ENCODE results near the gene MID1.

Gene MID1

GRCh38 chrX:10529344-10529743 lies 91.0 kb downstream of the MID1 start:
- peak in 1 of 2 experiments; percentile 43 for DNase-seq (ENCODE audit: low read depth in 2 of 2)

DNA sequence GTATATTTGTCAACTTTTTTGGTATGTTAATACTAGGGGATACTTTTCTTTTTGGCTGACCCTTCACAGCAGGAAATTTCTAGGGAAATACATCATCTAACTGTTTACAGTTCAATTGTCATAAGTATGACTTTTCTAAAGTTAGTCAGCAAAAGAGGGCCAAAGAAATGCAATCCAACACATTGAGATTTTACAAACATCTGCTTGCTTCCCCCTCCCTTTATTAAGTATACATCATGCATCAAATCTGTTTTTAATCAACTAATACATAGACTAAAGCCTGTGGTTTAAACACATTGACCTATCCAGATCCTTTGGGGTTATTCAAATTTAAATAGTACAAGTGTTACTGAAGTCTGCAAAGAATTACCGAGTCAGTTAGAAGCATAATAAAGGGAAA lies 93.9 kb downstream of the MID1 start:
- peak; percentile 65 to 68 for DNase-seq (ENCODE audit: low read depth in 2 of 2)

- DNase-seq (ENCODE audit: low read depth in 2 of 2): no peak
These were observed 94.8 kb downstream of the MID1 start for GRCh38 chrX:10525381-10526120.

DNA sequence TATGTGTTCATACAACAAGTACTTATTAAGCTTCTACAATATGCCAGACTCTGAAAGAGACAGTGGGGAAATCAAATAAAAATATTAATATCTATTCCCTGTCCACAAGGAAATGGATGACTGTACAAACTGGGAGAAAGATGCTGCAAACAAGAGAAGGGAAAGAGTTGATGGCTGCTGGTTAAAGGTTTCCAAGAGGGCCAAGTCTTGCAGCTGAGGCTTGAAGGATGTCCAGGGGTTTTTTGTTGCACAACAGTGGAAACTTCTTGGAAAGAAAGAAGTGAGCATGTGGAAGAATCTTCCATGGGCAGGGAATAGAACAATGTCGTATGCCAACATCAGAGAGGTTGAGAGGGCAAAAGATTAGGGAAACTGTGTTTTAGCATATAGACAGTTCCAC lies 95.8 kb downstream of the MID1 start:
- DNase-seq (ENCODE audit: low read depth in 2 of 2): no peak

DNA sequence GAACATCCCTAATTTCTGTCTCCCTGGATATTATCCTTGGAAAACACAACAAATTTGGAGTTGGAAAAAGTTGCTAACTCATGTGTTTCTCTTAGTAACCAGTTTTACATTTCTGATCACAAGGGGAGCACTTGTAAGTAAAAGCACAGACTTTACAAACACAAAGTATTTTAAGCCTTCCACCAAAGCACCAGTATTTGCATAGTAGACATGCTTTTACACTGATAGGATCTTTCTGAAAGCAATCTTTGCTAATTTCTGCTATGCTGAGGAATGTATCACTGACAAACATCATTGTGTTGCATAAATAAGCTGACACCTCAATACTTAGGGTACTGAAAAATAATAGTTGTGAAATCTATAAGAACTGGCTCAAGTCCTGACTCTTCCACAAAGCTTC lies 100.6 kb downstream of the MID1 start:
- DNase-seq (ENCODE audit: low read depth in 2 of 2): no peak

GRCh38 chrX:10519278-10519677 lies 101.1 kb downstream of the MID1 start:
- no peak for DNase-seq (ENCODE audit: low read depth in 2 of 2)

- DNase-seq (ENCODE audit: low read depth in 2 of 2): no peak
These were observed 102.3 kb downstream of the MID1 start for GRCh38 chrX:10518073-10518472.

- DNase-seq (ENCODE audit: low read depth in 2 of 2): no peak
These were observed 103.5 kb downstream of the MID1 start for GRCh38 chrX:10516781-10517322.

GRCh38 chrX:10514891-10515290 lies 105.5 kb downstream of the MID1 start:
- DNase-seq (ENCODE audit: low read depth in 2 of 2): no peak

- no peak for DNase-seq (ENCODE audit: low read depth in 2 of 2)
These were observed 106.4 kb downstream of the MID1 start for GRCh38 chrX:10513974-10514373.

GRCh38 chrX:10512741-10513140 lies 107.6 kb downstream of the MID1 start:
- DNase-seq (ENCODE audit: low read depth in 2 of 2): no peak

- no peak for DNase-seq (ENCODE audit: low read depth in 2 of 2)
These were observed 108.1 kb downstream of the MID1 start for GRCh38 chrX:10512258-10512657.

DNA sequence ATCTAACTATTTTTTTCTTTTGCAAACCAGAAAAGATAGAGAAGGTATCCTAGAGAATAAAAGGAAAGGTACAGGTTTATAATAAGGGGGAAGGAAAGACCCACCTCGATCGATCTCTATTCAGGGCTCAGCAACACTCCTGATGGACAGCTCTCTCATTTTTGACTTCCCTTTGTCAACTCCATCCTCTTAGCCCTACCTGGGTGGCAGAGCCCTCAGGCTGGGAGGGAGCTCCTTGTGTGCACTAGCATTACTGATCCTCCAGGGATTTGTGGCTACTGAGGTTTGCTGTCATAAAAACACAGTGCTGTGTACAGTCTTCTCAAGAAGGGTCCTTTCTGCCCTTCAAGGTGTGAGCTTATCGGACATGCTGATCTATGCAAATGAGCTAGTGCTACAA lies 111.0 kb downstream of the MID1 start:
- DNase-seq (ENCODE audit: low read depth in 2 of 2): no peak

GRCh38 chrX:10508891-10509290 lies 111.5 kb downstream of the MID1 start:
- DNase-seq (ENCODE audit: low read depth in 2 of 2): no peak

DNA sequence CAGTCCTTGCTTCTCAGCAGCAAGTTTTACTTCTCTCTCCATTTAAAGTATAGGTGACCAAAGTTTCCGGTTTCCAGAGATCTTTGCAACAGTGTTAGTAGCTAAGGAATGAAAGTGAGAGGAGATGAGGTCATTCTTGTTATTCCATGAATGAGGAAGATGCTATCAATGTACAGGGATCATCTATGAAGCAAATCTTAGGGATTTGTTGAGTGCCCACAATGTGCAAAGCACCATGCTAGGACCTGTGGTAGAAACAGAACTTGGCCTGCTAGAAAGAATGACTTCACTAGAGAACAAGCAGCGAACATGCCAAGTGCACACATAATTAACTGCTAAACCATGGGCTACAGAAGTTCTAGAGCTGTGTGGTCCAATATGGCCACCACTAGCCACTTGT lies 112.5 kb downstream of the MID1 start:
- no peak for DNase-seq (ENCODE audit: low read depth in 2 of 2)

DNA sequence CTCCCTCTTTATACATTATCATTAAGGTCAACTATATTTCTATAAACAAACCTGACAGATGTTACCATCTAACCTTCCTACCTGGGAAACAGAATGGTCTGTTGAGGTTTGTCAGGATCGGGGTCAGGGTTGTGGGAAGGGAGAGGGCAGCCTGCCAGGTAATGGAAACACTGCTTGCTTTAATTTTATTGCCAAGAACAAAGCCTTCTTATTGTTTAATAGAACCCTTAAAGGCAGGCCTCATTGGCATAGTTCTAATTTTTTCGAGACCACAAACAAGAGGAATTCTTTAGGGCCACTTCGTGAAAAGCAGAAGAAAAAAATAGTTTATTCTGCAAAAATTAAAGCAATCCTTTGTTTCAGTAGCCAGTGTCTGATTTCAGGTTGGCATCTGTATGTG lies 113.2 kb downstream of the MID1 start:
- no peak for DNase-seq (ENCODE audit: low read depth in 2 of 2)

DNA sequence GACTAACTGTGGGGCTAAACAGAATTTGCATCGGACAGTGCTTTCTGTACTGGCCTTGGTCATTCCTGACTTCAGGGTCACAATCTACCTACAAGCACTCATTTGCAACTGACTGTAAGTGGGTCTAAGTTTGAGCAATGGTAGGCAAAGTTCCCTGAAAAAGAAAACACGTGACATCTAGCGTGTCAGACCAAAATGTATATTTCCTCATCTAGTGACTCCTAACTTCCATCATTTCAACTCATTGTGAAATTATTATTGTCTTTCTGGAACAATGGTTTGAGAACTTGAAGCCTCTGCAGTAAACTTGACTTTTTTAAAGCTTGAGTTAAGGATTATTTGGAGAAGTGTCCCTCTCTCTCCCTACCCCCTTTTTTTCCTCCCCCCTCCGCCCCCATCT lies 113.6 kb downstream of the MID1 start:
- no peak for DNase-seq (ENCODE audit: low read depth in 2 of 2)

GRCh38 chrX:10505726-10506125 lies 114.7 kb downstream of the MID1 start:
- no peak for DNase-seq (ENCODE audit: low read depth in 2 of 2)

- no peak for DNase-seq (ENCODE audit: low read depth in 2 of 2)
These were observed 117.4 kb downstream of the MID1 start for GRCh38 chrX:10502961-10503360.

- no peak for DNase-seq (ENCODE audit: low read depth in 2 of 2)
These were observed 118.8 kb downstream of the MID1 start for GRCh38 chrX:10501611-10502010.

DNA sequence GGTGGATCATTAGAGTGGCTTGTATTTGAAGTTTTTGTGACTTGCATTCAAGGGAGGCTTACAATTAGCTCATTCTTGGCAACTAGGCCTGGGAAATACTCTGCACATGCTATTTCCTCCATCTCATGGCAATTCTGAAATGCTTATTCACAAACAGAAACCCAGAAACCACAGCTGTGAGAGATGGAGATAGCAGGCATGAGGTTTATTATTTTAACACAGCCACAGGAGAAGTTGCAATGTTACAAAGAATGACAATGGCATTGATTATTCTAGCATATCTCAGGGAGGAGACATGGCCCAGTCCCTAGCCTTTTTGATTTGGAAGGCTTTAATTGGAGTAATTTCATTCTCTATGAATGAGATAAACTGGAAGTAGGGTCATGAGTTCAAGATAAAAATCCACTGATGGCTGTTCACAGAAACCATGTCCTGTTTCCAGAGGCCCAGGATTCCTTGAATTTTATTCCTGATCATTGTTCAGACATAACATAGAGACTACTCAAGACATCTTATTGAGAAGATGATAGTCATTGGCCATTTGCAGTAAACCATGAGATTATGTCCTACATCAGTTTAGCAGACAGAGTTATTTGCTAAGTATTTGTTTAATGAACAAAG lies 123.9 kb downstream of the MID1 start:
- peak; percentile 51 to 52 for DNase-seq (ENCODE audit: low read depth in 2 of 2)

GRCh38 chrX:10495677-10496076 lies 124.7 kb downstream of the MID1 start:
- no peak for DNase-seq (ENCODE audit: low read depth in 2 of 2)

DNA sequence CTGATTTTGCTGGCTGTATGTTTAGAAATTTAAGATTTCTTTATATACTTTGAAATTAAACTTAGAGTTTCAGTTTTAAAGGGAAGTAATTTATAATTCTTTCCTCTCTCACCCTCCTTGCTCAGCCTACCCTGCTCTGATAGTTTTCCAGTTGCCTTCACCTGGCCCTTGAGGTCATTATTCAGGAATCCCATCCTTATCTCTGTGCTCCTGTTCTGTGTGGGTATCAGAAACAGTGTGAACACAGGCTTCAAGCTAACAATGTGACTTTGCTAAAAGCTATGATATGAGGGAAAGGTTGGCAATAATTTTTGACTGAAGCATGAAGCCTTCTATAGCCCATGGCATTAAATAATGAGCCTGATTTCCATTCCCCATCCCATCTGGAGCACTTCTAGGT lies 128.1 kb downstream of the MID1 start:
- DNase-seq (ENCODE audit: low read depth in 2 of 2): no peak
